K562 (cell line): Measurements from ENCODE around the gene ZNF18. TPM values are rescaled to one million over a fixed set of nuclear protein-coding genes. Genes with fewer than 3 reads are reported as not detected.

Source experiments
- ATAC-seq: fragments of 200-7000 bp; cut with Tn5 transposase; 3 replicates; pipeline ENCODE4 v1.9.1; 2020; ENCODE audit warnings: moderate library complexity
- BruUV-seq: library from RNA; stranded (reverse); fragments of 400-500 nt; replicated peaks from 2 replicates; lab custom pipeline; 2021; lab: Mats Ljungman, UMichigan
- CTCF ChIA-PET: fragments of 300-600 bp; formaldehyde crosslinking; extraction: SDS; loops from one replicate; lab custom pipeline; 2021; ENCODE audit warnings: low intra/inter-chr PET ratio; lab: Yijun Ruan, JAX
- POLR2A ChIA-PET: fragments of 300-600, 350-650 bp; sonication (Branson Sonifier 250); formaldehyde crosslinking; extraction: SDS; loops from one replicate; lab custom pipeline; 2021; ENCODE audit warnings: antibody characterized with exemption, inconsistent platforms; lab: Yijun Ruan, JAX
- DNase-seq, 4 experiments: peaks; one replicate each; pipeline versions ENCODE4 v3.0.0 to v3.0.0-alpha.2; 2011 to 2018; ENCODE audit warnings: low spot score in 3 of 4, mixed read lengths in 3 of 4; ENCODE audit errors: extremely low read depth in 1 of 4
- FAIRE-seq: peaks from 2 replicates; lab custom pipeline; 2011; peaks lifted over from hg19 to GRCh38; lab: Jason Lieb, UNC
- H2AFZ ChIP-seq: 2 replicates; pipeline ENCODE4 v1.6.0; 2011; ENCODE audit warnings: low read depth, low read length, control low read depth, inconsistent platforms
- H3K27ac ChIP-seq: fragments of 200-600 bp; 3 replicates; pipeline ENCODE4 v1.8.0; 2011; ENCODE audit warnings: low read depth, mild to moderate bottlenecking, control low read depth, inconsistent platforms, low read length, moderate library complexity, mixed read lengths; ENCODE audit errors: extremely low read depth
- H3K27me3 ChIP-seq, 2 experiments: fragments of 300-600 bp in 1 of 2; 2 replicates in 1 of 2; 3 replicates in 1 of 2; pipeline versions ENCODE4 v1.6.0 to v1.8.0; 2011; ENCODE audit warnings: inconsistent platforms in 2 of 2, low read length in 2 of 2, mild to moderate bottlenecking in 1 of 2, mixed read lengths in 1 of 2, moderate library complexity in 1 of 2; ENCODE audit not compliant: control insufficient read depth in 2 of 2, insufficient read depth in 2 of 2
- H3K36me3 ChIP-seq: fragments of 300-600 bp; 3 replicates; pipeline ENCODE4 v1.8.0; 2011; ENCODE audit warnings: mild to moderate bottlenecking, low read length, inconsistent platforms; ENCODE audit not compliant: control insufficient read depth, insufficient read depth
- H3K4me1 ChIP-seq, 2 experiments: fragments of 200-600 bp in 1 of 2; replicated peaks in 1 of 2; 2 replicates in 1 of 2; 3 replicates in 1 of 2; pipeline versions ENCODE4 v1.5.1 to v1.8.0; 2011; ENCODE audit warnings: inconsistent platforms in 2 of 2, low read length in 2 of 2, mild to moderate bottlenecking in 1 of 2, mixed read lengths in 1 of 2, moderate library complexity in 1 of 2; ENCODE audit not compliant: control insufficient read depth in 2 of 2, insufficient read depth in 2 of 2
- H3K4me2 ChIP-seq: 2 replicates; pipeline ENCODE4 v1.6.1; 2011; ENCODE audit warnings: low read length, control low read depth, inconsistent platforms, mixed read lengths; ENCODE audit not compliant: insufficient read depth
- H3K4me3 ChIP-seq: fragments of 200-600 bp; sonication (generic), shearing (Covaris generic); 2 replicates; pipeline ENCODE4 v1.5.1; 2016; ENCODE audit warnings: control low read depth, inconsistent platforms
- H3K79me2 ChIP-seq: fragments of 200-600 bp; 3 replicates; pipeline ENCODE4 v1.8.0; 2011; ENCODE audit warnings: low read length, inconsistent platforms; ENCODE audit not compliant: control insufficient read depth, insufficient read depth
- H3K9ac ChIP-seq, 2 experiments: 2 replicates each; pipeline versions ENCODE4 v1.6.0 to v1.6.1; 2011; ENCODE audit warnings: low read depth in 2 of 2, low read length in 2 of 2, control low read depth in 1 of 2, inconsistent platforms in 1 of 2, mild to moderate bottlenecking in 1 of 2, mixed read lengths in 1 of 2; ENCODE audit not compliant: insufficient read depth in 1 of 2
- H3K9me1 ChIP-seq: one replicate; pipeline ENCODE4 v1.6.0; 2011; ENCODE audit warnings: inconsistent platforms, mild to moderate bottlenecking, low read length, moderate library complexity; ENCODE audit not compliant: control insufficient read depth, insufficient read depth
- H3K9me3 ChIP-seq: replicated peaks from 2 replicates; pipeline ENCODE4 v1.5.1; 2011; ENCODE audit warnings: low read depth, low read length, inconsistent platforms; ENCODE audit not compliant: control insufficient read depth, insufficient read depth
- H4K20me1 ChIP-seq: replicated peaks from 2 replicates; pipeline ENCODE4 v1.6.1; 2011; ENCODE audit warnings: low read length, inconsistent platforms, mixed read lengths; ENCODE audit not compliant: control insufficient read depth, insufficient read depth
- CBFA2T3 ChIP-seq: fragments of 450-650 bp; IDR thresholded peaks from 2 replicates; pipeline ENCODE4 v1.6.1; 2017
- CTBP1 ChIP-seq: fragments of 450-650 bp; IDR thresholded peaks from 2 replicates; pipeline ENCODE4 v1.6.1; 2016; ENCODE audit warnings: borderline replicate concordance
- DACH1 ChIP-seq: fragments of 450-650 bp; IDR thresholded peaks from 2 replicates; pipeline ENCODE4 v1.6.1; 2018; ENCODE audit not compliant: partially characterized antibody
- HSF4 ChIP-seq: fragments of 250-450 bp; sonication (Bioruptor Pico); IDR thresholded peaks from 2 replicates; pipeline ENCODE4 v2.1.2; 2022; ENCODE audit warnings: mild to moderate bottlenecking, moderate library complexity, borderline replicate concordance
- MIER1 ChIP-seq: fragments of 450-650 bp; IDR thresholded peaks from 2 replicates; pipeline ENCODE4 v1.6.1; 2016; ENCODE audit warnings: antibody characterized with exemption, mild to moderate bottlenecking, low read depth
- OTX1 ChIP-seq: fragments of 450-650 bp; formaldehyde crosslinking; IDR thresholded peaks from 2 replicates; pipeline ENCODE4 v1.4.0; 2022; ENCODE audit warnings: mild to moderate bottlenecking
- PTBP1 ChIP-seq: fragments of 200-400 bp; formaldehyde crosslinking; IDR thresholded peaks from 2 replicates; pipeline ENCODE4 v1.6.1; 2017; ENCODE audit warnings: low read depth, low read length
- SMARCA5 ChIP-seq: fragments of 450-650 bp; IDR thresholded peaks from 2 replicates; pipeline ENCODE4 v1.6.1; 2016
- ZNF584 ChIP-seq: fragments of 200-800 bp; sonication (Bioruptor generic); IDR thresholded peaks from 2 replicates; pipeline ENCODE4 v1.6.1; 2016; ENCODE audit warnings: low read depth, mild to moderate bottlenecking, missing genetic modification characterization, missing compliant biosample characterization
- ZNF830 ChIP-seq: fragments of 250-450 bp; sonication (Bioruptor Pico); IDR thresholded peaks from 2 replicates; pipeline ENCODE4 v1.5.0; 2021; ENCODE audit warnings: mild to moderate bottlenecking
- WGBS: fragments of 100-300 bp; shearing (Covaris generic); methylation state at CpG from one replicate; pipeline ENCODE4 v1.1.6; 2016; ENCODE audit warnings: low coverage, mixed read lengths; ENCODE audit not compliant: insufficient coverage; ENCODE audit errors: missing lambda C conversion rate; 5-methylcytosine and 5-hydroxymethylcytosine counted together
- in situ Hi-C: fragments of 300-500 bp; cut with MboI; formaldehyde crosslinking; loops from 4 replicates; pipeline ENCODE4 v1.15.0; 2018; ENCODE audit warnings: inconsistent platforms, mixed read lengths
- intact Hi-C: fragments of 100-400 bp; cut with micrococcal nuclease; formaldehyde crosslinking; loops from 2 replicates; pipeline ENCODE4 v1.14.2; 2022
- polyA plus RNA-seq, 8 experiments: library from polyadenylated mRNA; depleted of rRNA in 4 of 8; stranded (reverse) in 5 of 8; unstranded in 3 of 8; fragments of >200 nt; fragmentation: Nextera tagmentation in 2 of 8; fragmentation: Illumina TruSeq in 1 of 8; extraction: Ambion mirVana in 2 of 8; extraction: Trizol in 1 of 8; gene quantifications; 2 replicates each; pipeline versions ENCODE4 v1.2.1 to v1.2.3, GENCODE V29; 2011 to 2014; ENCODE audit warnings: inconsistent platforms in 1 of 8, missing spikeins in 1 of 8
- total RNA-seq, 7 experiments: library from RNA; depleted of rRNA in 6 of 7; stranded (reverse); fragments of >200 nt in 6 of 7; fragmentation: Illumina TruSeq in 2 of 7; extraction: Trizol in 2 of 7; gene quantifications; 2 replicates each; pipeline versions ENCODE4 v1.2.1 to v1.2.3, GENCODE V29; 2011 to 2021; ENCODE audit warnings: low replicate concordance in 1 of 7
- TF ChIP-seq, protein P1 (sequence below): fragments of 200-400 bp; formaldehyde crosslinking; IDR thresholded peaks from 2 replicates; pipeline ENCODE4 v1.6.1; 2017; ENCODE audit warnings: mild to moderate bottlenecking, low read depth, low read length, moderate library complexity
- TF ChIP-seq, protein P2 (sequence below): IDR thresholded peaks from 2 replicates; pipeline ENCODE4 v1.6.1; 2016; ENCODE audit warnings: missing genetic modification characterization, missing compliant biosample characterization
- TF ChIP-seq, protein P3 (sequence below): fragments of 250-450 bp; sonication (Bioruptor Pico); IDR thresholded peaks from 2 replicates; pipeline ENCODE4 v1.8.0; 2022; ENCODE audit warnings: moderate library complexity, mild to moderate bottlenecking, inconsistent platforms
- TF ChIP-seq, protein P4 (sequence below): fragments of 450-650 bp; formaldehyde crosslinking; IDR thresholded peaks from 2 replicates; pipeline ENCODE4 v1.4.0; 2022; ENCODE audit warnings: missing genetic modification characterization

The ZNF18 gene
- total and polyA plus RNA-seq, 9 of the 15 experiments (the other 6 are each of a cell fraction or from before 2014, with no cell fraction given): 1.1 to 5.0 (median 3.4) TPM

GRCh38 chr17:11948789-11949188 lies 48.5 kb downstream of the ZNF18 start (continued):
- TF ChIP-seq, protein P1, sequence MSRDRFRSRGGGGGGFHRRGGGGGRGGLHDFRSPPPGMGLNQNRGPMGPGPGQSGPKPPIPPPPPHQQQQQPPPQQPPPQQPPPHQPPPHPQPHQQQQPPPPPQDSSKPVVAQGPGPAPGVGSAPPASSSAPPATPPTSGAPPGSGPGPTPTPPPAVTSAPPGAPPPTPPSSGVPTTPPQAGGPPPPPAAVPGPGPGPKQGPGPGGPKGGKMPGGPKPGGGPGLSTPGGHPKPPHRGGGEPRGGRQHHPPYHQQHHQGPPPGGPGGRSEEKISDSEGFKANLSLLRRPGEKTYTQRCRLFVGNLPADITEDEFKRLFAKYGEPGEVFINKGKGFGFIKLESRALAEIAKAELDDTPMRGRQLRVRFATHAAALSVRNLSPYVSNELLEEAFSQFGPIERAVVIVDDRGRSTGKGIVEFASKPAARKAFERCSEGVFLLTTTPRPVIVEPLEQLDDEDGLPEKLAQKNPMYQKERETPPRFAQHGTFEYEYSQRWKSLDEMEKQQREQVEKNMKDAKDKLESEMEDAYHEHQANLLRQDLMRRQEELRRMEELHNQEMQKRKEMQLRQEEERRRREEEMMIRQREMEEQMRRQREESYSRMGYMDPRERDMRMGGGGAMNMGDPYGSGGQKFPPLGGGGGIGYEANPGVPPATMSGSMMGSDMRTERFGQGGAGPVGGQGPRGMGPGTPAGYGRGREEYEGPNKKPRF: no peak

DNA sequence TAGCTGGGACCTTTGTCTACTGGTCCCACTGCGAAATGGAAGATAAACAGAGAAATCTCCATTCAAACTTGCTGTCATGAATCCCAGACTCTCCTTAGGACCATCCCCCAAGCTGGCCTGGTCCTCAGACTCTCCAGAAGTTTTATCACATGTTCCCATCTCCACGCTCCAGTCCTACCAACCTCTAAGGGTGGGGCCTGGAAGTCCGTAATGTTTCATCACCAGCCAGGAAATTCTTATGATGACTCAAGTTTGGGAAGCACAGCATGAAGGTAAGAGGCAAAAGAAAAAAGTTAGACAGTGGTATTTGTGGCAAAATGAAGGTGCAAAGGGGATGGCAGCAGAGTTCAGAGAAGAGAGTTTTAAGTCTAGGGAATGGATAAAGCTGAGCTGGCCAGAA lies 52.7 kb downstream of the ZNF18 start:
- CTCF ChIA-PET: no interaction called here
- no peak for TF ChIP-seq ZNF830 (CRISPR knock-in tag)
- no peak for TF ChIP-seq DACH1
- no peak for TF ChIP-seq HSF4 (CRISPR knock-in tag)
- TF ChIP-seq SMARCA5: no peak
- TF ChIP-seq, protein P2, sequence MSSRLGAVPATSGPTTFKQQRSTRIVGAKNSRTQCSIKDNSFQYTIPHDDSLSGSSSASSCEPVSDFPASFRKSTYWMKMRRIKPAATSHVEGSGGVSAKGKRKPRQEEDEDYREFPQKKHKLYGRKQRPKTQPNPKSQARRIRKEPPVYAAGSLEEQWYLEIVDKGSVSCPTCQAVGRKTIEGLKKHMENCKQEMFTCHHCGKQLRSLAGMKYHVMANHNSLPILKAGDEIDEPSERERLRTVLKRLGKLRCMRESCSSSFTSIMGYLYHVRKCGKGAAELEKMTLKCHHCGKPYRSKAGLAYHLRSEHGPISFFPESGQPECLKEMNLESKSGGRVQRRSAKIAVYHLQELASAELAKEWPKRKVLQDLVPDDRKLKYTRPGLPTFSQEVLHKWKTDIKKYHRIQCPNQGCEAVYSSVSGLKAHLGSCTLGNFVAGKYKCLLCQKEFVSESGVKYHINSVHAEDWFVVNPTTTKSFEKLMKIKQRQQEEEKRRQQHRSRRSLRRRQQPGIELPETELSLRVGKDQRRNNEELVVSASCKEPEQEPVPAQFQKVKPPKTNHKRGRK (tag): no peak
- TF ChIP-seq OTX1: no peak
- TF ChIP-seq ZNF584 (CRISPR knock-in tag): no peak
- no peak for TF ChIP-seq CTBP1
- TF ChIP-seq PTBP1: no peak
- TF ChIP-seq MIER1: no peak
- TF ChIP-seq, protein P3, sequence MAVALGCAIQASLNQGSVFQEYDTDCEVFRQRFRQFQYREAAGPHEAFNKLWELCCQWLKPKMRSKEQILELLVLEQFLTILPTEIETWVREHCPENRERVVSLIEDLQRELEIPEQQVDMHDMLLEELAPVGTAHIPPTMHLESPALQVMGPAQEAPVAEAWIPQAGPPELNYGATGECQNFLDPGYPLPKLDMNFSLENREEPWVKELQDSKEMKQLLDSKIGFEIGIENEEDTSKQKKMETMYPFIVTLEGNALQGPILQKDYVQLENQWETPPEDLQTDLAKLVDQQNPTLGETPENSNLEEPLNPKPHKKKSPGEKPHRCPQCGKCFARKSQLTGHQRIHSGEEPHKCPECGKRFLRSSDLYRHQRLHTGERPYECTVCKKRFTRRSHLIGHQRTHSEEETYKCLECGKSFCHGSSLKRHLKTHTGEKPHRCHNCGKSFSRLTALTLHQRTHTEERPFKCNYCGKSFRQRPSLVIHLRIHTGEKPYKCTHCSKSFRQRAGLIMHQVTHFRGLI (CRISPR knock-in tag): no peak
- TF ChIP-seq, protein P4, sequence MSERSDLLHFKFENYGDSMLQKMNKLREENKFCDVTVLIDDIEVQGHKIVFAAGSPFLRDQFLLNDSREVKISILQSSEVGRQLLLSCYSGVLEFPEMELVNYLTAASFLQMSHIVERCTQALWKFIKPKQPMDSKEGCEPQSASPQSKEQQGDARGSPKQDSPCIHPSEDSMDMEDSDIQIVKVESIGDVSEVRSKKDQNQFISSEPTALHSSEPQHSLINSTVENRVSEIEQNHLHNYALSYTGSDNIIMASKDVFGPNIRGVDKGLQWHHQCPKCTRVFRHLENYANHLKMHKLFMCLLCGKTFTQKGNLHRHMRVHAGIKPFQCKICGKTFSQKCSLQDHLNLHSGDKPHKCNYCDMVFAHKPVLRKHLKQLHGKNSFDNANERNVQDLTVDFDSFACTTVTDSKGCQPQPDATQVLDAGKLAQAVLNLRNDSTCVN (CRISPR knock-in tag): no peak
- TF ChIP-seq CBFA2T3: no peak
- TF ChIP-seq, all 486 proteins: peak for 0
- H3K79me2 ChIP-seq: no peaks in the 10 kb centered on the region
- no peak for ATAC-seq
- H3K36me3 ChIP-seq: no peaks in the 10 kb centered on the region
- no peaks in the 10 kb centered on the region for H3K9me3 ChIP-seq
- in situ Hi-C loops: no loop called here
- no peak for DNase-seq
- no peak overlapping the region for H3K9ac ChIP-seq
- POLR2A ChIA-PET: no interaction called here
- intact Hi-C loops: no loop called here
- no peaks in the 10 kb centered on the region for H3K9me1 ChIP-seq
- H3K4me3 ChIP-seq: no peak overlapping the region
- H3K4me2 ChIP-seq: no peak overlapping the region
- no peak for FAIRE-seq
- no peaks in the 10 kb centered on the region for H4K20me1 ChIP-seq
- peaks cover 6 to 17% of the 10 kb centered on the region in 2 experiments; a peak in 4 of 5 replicates for H3K27me3 ChIP-seq
- no peaks in the 10 kb centered on the region for H3K4me1 ChIP-seq
- no peak overlapping the region for H2AFZ ChIP-seq
- H3K27ac ChIP-seq: no peak overlapping the region
- BruUV-seq: no TSS peak
- 0% methylated on average over 1 of the region's 3 CpGs for WGBS
